G401 (cell line): Measurements from ENCODE around the gene SERTAD2. TPM values are rescaled to one million over a fixed set of nuclear protein-coding genes. Genes with fewer than 3 reads are reported as not detected.

Source experiments
- DNase-seq: peaks from one replicate; pipeline ENCODE4 v3.0.0-alpha.2; 2015; ENCODE audit warnings: low spot score
- in situ Hi-C: cut with HindIII; loops from 2 replicates; pipeline ENCODE4 v1.10.0; 2016; ENCODE audit warnings: low sequenced_read_pairs, mixed read lengths
- total RNA-seq: library from RNA; depleted of rRNA; stranded (reverse); fragments of >200 nt; shearing (Covaris generic); gene quantifications from 2 replicates; pipeline ENCODE4 v1.2.3, GENCODE V29; 2014

Gene SERTAD2
- total RNA-seq, 1 experiment from 2014 or later: 28.9 TPM

DNA sequence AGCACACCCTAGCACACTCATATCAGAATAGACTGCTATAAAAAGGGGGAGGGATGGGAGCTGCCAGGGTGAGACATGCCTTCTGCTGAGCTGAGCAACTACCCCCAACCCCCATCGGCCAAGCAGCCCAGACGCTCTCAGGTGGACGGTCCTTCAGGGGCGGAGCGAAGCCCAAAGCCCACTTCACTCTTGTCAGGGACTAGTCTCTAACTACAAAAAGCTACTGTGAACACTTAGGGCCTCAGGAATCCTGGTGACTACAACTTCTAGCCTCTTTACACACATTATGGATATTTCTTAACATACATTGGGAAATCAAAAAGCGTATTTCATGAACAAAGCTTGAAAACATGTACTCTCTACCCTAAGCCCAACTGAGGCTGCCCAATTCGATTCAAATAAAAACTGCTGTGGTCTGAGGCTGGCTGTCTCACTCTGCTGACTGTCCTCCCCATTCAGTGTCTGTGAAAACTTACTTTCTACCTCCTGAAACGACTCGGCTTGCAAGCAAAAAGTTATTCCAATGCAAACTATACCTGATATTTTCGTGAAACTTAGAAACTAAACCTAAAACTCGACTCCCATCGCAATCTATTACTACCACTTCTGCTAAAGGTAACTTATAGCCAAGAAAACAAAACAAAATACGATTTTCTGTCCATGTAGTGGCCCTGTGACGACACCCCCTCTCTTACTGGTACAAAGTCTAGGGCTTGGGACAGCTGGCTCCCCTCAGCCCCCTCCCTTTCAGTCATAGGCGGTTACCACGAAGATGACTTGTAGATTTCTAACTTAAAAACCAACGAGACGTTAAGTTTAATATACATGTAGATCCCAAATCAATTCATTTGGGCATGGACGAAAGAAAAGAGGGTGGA is 1.2 kb downstream of the SERTAD2 start:
- DNase-seq: peak; percentile 42
- in situ Hi-C loops: no loop called here

DNA sequence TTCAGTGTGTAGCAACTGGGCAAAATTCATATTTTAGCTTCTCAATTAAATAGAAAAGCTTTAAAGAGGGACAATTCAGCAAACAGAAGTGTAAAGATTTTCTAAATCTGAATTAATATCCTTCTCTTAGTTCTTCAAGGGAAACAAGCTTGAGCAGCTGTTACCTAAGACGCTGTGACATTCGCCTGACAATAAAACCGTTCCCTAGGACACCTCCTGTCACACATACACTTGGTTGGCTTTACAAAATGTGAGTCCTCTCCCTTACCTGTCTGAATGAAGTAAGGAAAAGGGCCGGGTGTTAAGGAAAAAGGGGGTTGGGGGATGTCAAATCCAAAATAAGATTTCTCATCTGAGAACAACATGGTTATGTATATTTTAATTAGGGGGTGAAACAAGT is 2.1 kb downstream of the SERTAD2 start:
- no peak for DNase-seq
- in situ Hi-C loops: no loop called here

- DNase-seq: no peak
- in situ Hi-C loops: no loop called here
Observed at GRCh38 chr2:64650722-64651338, 2.9 kb downstream of the SERTAD2 start.

- DNase-seq: no peak
- in situ Hi-C loops: no loop called here
Observed at GRCh38 chr2:64650296-64650695, 3.4 kb downstream of the SERTAD2 start.

DNA sequence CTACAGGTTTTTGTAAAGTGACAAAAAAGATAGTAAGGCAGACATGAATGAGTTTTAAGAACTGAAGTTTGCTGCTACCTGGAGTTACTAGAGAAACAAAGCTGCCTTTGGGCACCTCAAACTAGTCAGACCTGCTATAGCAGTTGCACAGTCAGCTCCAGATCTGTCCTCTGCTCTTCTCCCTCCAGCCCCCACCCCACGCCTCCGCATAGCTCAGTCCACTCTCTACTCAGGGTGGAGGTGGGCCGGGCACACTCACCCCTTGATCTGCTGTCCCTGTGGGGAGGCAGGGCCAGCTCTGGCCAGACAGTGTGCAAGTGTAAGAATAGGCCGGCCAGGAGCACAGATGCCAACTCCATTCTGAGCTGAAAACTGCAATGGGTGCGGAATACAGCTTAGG is 4.1 kb downstream of the SERTAD2 start:
- no peak for DNase-seq
- in situ Hi-C loops: loop anchor here (5.0 kb wide), 1 partner anchor 98 kb away; no protein-coding TSS in a partner anchor

- in situ Hi-C loops: loop anchor here (5.0 kb wide), 1 partner anchor 98 kb away; no protein-coding TSS in a partner anchor
Observed at GRCh38 chr2:64649013-64649484, 4.7 kb downstream of the SERTAD2 start.

GRCh38 chr2:64646007-64646880 is 7.5 kb downstream of the SERTAD2 start:
- peak; percentile 90 for DNase-seq
- in situ Hi-C loops: loop anchor here (5.0 kb wide), 1 partner anchor 101 kb away; no protein-coding TSS in a partner anchor

More at GRCh38 chr2:64649013-64649484, 4.7 kb downstream of the SERTAD2 start:
- DNase-seq: no peak

DNA sequence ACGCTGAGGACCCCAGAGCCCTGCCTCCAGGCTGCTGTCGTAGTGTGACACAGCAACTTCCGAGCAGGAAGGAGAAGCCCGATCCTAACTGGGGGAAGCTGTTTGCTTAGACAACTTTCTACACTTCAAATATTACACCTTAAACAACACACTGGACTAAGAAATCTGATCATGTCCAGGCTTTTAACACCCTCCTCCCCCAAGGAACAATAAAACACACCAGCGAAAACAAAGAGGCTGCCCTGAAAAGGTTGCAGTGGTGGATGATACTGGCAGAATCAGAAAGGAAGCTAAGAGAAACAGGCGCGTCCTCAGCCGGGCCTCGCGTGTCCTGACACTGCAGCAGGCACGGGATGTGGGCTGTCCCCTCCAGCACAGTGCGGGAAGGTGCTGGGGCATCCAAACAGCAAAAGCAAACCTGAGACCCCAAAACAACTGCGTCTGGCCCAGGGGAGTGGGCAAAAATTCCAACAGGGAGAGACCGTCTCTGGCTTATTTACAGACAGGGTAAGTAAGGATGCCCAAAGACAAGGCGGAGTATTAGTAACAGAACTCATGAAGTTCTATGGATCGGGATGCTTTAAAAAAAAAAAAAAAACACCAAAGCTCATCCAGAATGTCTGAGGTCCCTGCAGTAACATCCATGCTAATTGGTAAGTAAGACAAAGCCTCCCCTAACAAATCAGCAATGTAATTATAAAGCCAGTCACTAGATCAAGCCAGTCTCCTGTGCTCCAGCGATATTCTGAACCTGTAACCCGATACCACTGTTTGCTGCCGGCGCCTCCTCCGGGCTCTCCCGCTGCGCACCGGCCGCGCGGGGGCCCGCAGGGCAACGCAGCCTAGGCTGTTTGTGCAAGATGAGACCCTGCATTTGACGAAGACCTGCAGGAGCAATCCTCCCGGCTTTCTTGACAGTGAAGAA is 9.0 kb downstream of the SERTAD2 start:
- in situ Hi-C loops: loop anchor here (5.0 kb wide), 1 partner anchor 103 kb away; no protein-coding TSS in a partner anchor
- peak; percentile 54 for DNase-seq

DNA sequence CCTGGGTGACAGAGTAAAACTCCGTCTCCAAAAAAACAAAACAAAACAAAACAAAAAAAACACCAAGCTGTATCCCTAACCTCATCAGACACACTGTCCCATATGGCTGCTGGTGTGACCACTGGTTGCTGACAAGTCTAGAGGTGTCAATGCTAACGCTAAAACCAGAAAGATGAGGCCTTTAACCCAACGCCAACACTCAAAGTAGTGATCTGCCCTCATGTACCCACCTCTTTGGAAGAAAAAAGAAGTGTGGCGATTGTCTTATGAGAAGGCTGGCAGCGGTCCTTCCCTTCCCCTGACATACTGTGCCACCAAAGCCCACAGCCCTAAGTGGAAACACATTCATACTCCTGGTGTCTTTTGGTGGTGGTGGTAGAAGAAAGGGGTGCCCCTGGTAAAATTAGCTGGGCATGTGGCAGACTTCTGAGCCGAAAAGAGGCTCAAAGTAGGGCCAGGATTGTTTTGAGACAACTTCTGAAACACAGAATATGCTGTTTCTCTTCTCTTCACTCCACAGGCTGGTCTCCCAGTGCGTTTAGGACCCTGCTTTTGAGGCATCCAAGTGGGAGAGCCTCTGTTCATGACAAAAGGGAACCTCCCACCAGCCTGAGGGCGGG is 9.8 kb downstream of the SERTAD2 start:
- in situ Hi-C loops: no loop called here
- no peak for DNase-seq

DNA sequence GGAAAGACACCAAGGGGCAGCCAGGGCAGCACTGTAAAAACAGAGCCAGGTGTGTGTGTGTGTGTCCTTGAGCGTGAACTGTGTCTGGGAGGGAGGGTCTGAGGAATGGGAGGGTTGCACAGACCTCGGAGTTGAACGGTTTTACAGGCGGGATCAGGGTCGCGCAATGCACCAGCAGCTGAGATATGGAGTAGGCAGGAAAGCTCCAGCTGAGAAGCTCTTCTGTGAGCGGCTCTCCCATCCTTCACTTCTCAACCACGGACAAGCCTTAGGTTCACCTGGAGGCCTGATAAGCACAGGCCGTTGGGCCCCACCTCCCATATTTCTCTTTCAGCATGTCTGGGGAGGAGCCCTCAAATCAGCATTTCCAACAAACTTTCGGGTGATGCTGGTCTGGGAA is 12.1 kb downstream of the SERTAD2 start:
- in situ Hi-C loops: no loop called here
- no peak for DNase-seq

DNA sequence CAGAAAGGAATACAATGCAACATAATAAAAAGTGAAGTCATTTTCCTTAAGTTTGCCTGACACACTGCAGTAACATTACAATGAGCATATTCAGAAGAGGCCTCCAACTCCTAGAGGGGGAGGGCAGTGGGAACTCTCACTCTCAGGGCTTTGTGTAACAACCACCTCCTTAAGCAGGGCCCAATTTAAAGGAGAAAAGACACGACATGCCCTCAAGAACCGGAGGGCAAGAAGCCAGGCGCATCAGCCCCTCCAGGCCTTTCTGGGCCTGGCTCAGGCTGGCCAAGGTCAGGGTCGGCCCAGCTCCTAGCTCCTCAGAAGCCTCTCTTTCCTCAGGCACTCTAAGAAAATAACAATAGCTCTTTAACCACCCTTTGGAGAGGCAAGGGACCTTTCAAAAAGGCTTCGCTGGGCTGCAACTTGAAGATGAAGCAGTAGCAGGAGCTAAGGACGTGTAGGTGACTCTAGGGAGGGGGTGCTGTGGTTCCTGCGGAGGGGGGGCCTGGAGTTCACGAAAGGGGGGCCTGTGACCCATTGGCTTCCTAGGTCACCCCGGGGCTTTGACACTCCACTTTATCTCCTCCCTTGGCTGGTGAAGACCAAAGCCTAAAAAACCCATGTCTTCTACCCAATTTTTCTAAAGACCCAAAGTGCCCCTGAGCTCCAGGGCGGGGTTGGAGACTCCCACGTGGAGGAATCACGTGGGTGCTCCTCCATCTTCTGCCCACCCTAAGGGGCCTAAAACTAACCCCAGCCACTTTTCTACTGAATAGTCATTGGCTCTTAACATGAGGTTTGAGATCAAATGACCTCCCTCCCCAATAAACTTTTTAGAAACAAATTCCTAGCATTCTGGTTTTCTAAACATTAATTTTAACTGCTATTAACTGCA is 13.3 kb downstream of the SERTAD2 start:
- in situ Hi-C loops: no loop called here

DNA sequence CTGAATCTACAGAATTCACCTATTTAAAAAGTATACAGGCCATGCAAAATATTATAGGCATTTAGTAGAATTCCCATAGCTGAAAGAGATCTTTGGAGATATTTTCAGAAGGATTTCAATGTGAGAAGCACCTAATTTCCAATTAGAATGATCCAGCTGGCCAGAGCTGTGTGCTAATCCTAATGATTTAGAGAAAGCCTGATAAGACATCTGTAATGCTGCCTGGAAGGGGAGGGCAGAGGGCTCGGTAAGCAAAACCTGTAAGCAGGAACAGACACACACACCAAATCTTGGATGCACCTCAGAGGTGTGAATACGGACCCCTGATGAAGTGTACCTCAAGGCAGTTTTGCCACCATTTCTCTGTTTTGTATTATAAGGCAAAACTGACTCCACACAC is 14.0 kb downstream of the SERTAD2 start:
- in situ Hi-C loops: no loop called here
- no peak for DNase-seq

More for the DNA sequence above, 13.3 kb downstream of the SERTAD2 start:
- DNase-seq: no peak

- DNase-seq: no peak
- in situ Hi-C loops: no loop called here
Observed at GRCh38 chr2:64638502-64639120, 15.1 kb downstream of the SERTAD2 start.

GRCh38 chr2:64637931-64638330 is 15.8 kb downstream of the SERTAD2 start:
- DNase-seq: no peak
- in situ Hi-C loops: no loop called here

- DNase-seq: no peak
- in situ Hi-C loops: no loop called here
Observed at GRCh38 chr2:64637000-64637635, 16.6 kb downstream of the SERTAD2 start.
